Neuronal stem cell (in vitro differentiated cells): ENCODE data around the gene ITGA3.

ENCODE experiments used
- DNase-seq: peaks from one replicate; pipeline ENCODE4 v3.0.0-alpha.2; 2013; ENCODE audit warnings: low spot score
- H2AFZ ChIP-seq: one replicate; pipeline ENCODE4 v1.6.1; 2013; ENCODE audit warnings: mild to moderate bottlenecking, low read length, inconsistent platforms
- H2AK5ac ChIP-seq: 2 replicates; pipeline ENCODE4 v1.6.1; 2013; ENCODE audit warnings: low read depth, mild to moderate bottlenecking, inconsistent platforms, low read length, moderate library complexity, mixed read lengths
- H2BK120ac ChIP-seq: 2 replicates; pipeline ENCODE4 v1.6.1; 2013; ENCODE audit warnings: low read depth, mild to moderate bottlenecking, inconsistent platforms, low read length, moderate library complexity, mixed read lengths
- H2BK12ac ChIP-seq: one replicate; pipeline ENCODE4 v1.6.1; 2013; ENCODE audit warnings: low read length, inconsistent platforms
- H2BK15ac ChIP-seq: 2 replicates; pipeline ENCODE4 v1.6.1; 2013; ENCODE audit warnings: mild to moderate bottlenecking, low read length, inconsistent platforms, mixed read lengths
- H2BK5ac ChIP-seq: one replicate; pipeline ENCODE4 v1.6.1; 2013; ENCODE audit warnings: inconsistent platforms, mild to moderate bottlenecking, low read length, moderate library complexity
- H3K14ac ChIP-seq: one replicate; pipeline ENCODE4 v1.6.1; 2013; ENCODE audit warnings: low read length, inconsistent platforms
- H3K18ac ChIP-seq: 2 replicates; pipeline ENCODE4 v1.6.1; 2013; ENCODE audit warnings: low read length, inconsistent platforms
- H3K23ac ChIP-seq: 2 replicates; pipeline ENCODE4 v1.6.1; 2013; ENCODE audit warnings: low read depth, mild to moderate bottlenecking, mixed read lengths, low read length, inconsistent platforms; ENCODE audit not compliant: poor library complexity
- H3K27ac ChIP-seq: replicated peaks from 3 replicates; pipeline ENCODE4 v1.5.1; 2013; ENCODE audit warnings: low read length, inconsistent platforms
- H3K27me3 ChIP-seq, 3 experiments: 2 replicates each; pipeline ENCODE4 v1.6.1; 2013; ENCODE audit warnings: low read length in 3 of 3, mild to moderate bottlenecking in 2 of 3, inconsistent platforms in 1 of 3, low read depth in 1 of 3, mixed read lengths in 1 of 3, moderate library complexity in 1 of 3; ENCODE audit not compliant: control insufficient read depth in 3 of 3, insufficient read depth in 3 of 3
- H3K36me3 ChIP-seq, 2 donors: replicated peaks in 1 of 2; 2 replicates each; pipeline ENCODE4 v1.6.1; 2013; ENCODE audit warnings: low read length in 2 of 2; ENCODE audit not compliant: control insufficient read depth in 2 of 2, insufficient read depth in 2 of 2
- H3K4ac ChIP-seq: 2 replicates; pipeline ENCODE4 v1.6.1; 2013; ENCODE audit warnings: inconsistent platforms, mild to moderate bottlenecking, low read length, moderate library complexity
- H3K4me1 ChIP-seq, 2 donors: 1 replicate in 1 of 2; 2 replicates in 1 of 2; pipeline ENCODE4 v1.6.1; 2013; ENCODE audit warnings: low read length in 2 of 2, low read depth in 1 of 2; ENCODE audit not compliant: control insufficient read depth in 2 of 2, insufficient read depth in 1 of 2
- H3K4me2 ChIP-seq: one replicate; pipeline ENCODE4 v1.6.1; 2013; ENCODE audit warnings: mild to moderate bottlenecking, low read length, inconsistent platforms; ENCODE audit not compliant: insufficient read depth, poor library complexity, severe bottlenecking
- H3K4me3 ChIP-seq, 2 donors: 2 replicates each; pipeline ENCODE4 v1.5.1; 2013; ENCODE audit warnings: low read length in 2 of 2, mild to moderate bottlenecking in 2 of 2, inconsistent platforms in 1 of 2, moderate library complexity in 1 of 2
- H3K79me1 ChIP-seq: one replicate; pipeline ENCODE4 v1.6.1; 2013; ENCODE audit warnings: low read depth, mild to moderate bottlenecking, inconsistent platforms, low read length, moderate library complexity
- H3K9ac ChIP-seq: one replicate; pipeline ENCODE4 v1.6.1; 2013; ENCODE audit warnings: mild to moderate bottlenecking, low read depth, low read length, inconsistent platforms; ENCODE audit not compliant: poor library complexity
- H3K9me3 ChIP-seq, 2 donors: replicated peaks in 1 of 2; 2 replicates each; pipeline versions ENCODE3 to v1.6.1; 2013; ENCODE audit warnings: low read length in 2 of 2, mild to moderate bottlenecking in 2 of 2, inconsistent platforms in 1 of 2, low read depth in 1 of 2, mixed read lengths in 1 of 2, moderate library complexity in 1 of 2; ENCODE audit not compliant: control insufficient read depth in 2 of 2, insufficient read depth in 1 of 2
- H4K8ac ChIP-seq: one replicate; pipeline ENCODE4 v1.6.1; 2013; ENCODE audit warnings: low read depth, mild to moderate bottlenecking, inconsistent platforms, low read length, moderate library complexity
- H4K91ac ChIP-seq: one replicate; pipeline ENCODE4 v1.6.1; 2013; ENCODE audit warnings: low read length, low read depth, mild to moderate bottlenecking, inconsistent platforms; ENCODE audit not compliant: poor library complexity
- WGBS, 2 donors: extraction: QIAGEN DNeasy Blood & Tissue Kit; methylation state at CpG; one replicate each; pipeline ENCODE4 v1.1.7; 2013; ENCODE audit warnings: missing lambda C conversion rate in 2 of 2, mixed read lengths in 1 of 2; ENCODE audit not compliant: insufficient read length in 2 of 2, insufficient replicate concordance in 1 of 2; ENCODE audit errors: extremely low coverage in 2 of 2; 5-methylcytosine and 5-hydroxymethylcytosine counted together

ITGA3 gene

DNA sequence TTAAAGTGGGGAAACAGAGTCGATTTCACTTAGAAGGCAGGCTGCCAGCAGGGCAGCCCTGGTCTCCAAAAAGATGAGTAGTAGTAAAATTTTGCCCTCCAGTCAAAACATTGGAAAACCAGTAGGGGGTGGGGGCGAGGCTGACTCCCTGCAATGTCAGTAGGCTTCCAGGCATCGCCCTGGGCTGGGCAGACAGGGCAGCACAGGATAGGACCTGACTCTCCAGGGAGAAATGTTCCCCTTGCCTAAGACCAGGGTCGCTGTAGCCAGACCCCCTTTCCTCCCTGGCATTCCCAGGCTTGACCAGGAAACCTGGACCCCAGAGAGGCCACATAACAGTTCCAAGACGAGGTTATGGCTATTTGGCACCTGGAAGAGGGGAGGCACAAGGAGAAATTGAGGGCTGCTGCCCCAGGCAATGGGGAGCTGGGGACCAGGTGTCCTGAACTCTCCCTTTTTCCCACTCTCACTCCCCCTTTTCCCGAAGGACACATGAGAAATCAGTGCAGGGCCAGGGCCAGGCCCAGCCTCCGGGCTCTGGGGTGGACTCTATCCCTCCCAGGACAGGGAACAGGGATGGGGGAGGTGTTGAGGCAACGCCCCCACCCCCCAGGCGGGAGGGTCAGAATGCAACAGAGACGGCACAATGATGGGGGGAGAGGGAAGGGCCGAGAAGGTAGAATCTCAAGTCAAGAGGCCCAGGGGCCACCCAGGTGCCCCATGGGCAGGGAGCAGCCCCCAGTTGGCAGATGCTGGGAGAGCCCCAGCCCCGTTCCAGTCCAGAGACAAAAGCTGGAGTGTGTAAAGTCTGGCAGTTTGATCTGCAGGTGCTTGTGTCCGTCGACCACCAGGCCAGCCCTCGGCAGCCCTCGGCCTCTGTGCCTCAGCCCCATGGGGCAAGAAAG lies 78.5 kb downstream of the ITGA3 start:
- Histone ChIP-seq H4K91ac (no peak overlapping the region), H3K18ac (no peak overlapping the region), H3K4me3 (no peak overlapping the region), H3K9ac (no peak overlapping the region), H3K9me3 (peaks cover 0 to 2% of the 10 kb centered on the region in 2 donors), H2AK5ac (no peak overlapping the region), H3K27ac (no peak overlapping the region), H2BK12ac (no peak overlapping the region), H3K4ac (no peak overlapping the region), H3K23ac (no peak overlapping the region), H3K14ac (no peak overlapping the region), H2BK120ac (no peak overlapping the region), H3K79me1 (peaks cover 2% of the 10 kb centered on the region), H3K4me2 (no peak overlapping the region), H3K27me3 (no peaks in the 10 kb centered on the region), H3K36me3 (peaks cover 27 to 58% of the 10 kb centered on the region in 2 donors), H2BK15ac (no peak overlapping the region), H3K4me1 (peaks cover 6 to 7% of the 10 kb centered on the region in 2 donors), H4K8ac (no peak overlapping the region), H2BK5ac (peak overlapping the region; percentile 14), H2AFZ (no peak overlapping the region)
- no peak for DNase-seq
- WGBS, 2 donors, result no CpG with 5 or more reads among the region's 16 CpGs

DNA sequence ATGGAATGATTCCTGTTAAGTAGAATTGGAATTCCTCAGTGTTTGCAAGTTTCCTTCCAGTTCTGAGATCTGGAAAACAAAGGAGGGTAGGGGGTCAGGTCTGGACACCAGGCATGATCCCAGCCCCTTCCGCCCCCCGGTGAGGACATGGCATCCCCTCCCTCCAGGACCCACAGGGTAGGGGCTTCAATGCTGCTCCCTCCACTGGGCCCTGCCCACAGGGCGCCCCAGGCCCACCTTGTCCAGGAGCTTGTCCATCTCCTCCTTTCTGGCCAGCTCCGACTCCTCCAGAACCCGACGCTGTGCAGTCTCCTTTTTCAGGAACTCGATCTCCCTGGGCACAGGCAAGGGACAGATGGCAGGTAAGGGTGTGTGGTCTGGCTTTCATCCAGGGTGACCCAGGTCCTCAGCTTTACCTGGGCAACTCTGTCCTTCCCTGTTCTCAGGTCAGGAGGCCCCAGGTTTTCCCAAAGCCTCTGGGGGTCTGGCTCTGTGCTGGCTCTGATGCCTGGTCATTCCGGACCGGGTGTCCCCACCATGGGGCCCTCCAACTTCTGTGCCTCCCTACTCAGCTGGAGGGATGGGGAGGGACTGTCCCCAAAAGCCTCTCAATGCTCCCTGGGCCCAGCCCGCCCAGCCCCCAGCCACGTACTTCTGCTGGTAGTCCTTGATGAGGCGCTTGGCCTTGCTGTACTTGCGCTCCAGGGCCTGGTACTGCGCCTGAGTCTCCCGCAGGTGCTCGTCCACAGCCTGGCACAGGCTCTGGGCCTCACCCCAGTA lies 79.6 kb downstream of the ITGA3 start:
- no peak overlapping the region for H2BK120ac ChIP-seq
- no peak overlapping the region for H2BK5ac ChIP-seq
- H3K4ac ChIP-seq, result no peak overlapping the region
- H3K9me3 ChIP-seq, result peaks cover 0 to 3% of the 10 kb centered on the region in 2 donors
- no peak overlapping the region for H2AK5ac ChIP-seq
- H3K23ac ChIP-seq, result no peak overlapping the region
- H3K4me3 ChIP-seq, result no peak overlapping the region
- DNase-seq, result no peak
- no peak overlapping the region for H3K4me2 ChIP-seq
- H4K8ac ChIP-seq, result no peak overlapping the region
- no peak overlapping the region for H3K18ac ChIP-seq
- H2AFZ ChIP-seq, result no peak overlapping the region
- H4K91ac ChIP-seq, result no peak overlapping the region
- no peak overlapping the region for H3K27ac ChIP-seq
- H2BK15ac ChIP-seq, result no peak overlapping the region
- no peaks in the 10 kb centered on the region for H3K27me3 ChIP-seq
- H3K36me3 ChIP-seq, result peaks cover 35 to 69% of the 10 kb centered on the region in 2 donors
- H3K4me1 ChIP-seq, result peaks cover 6 to 9% of the 10 kb centered on the region in 2 donors
- no peak overlapping the region for H3K14ac ChIP-seq
- peaks cover 2% of the 10 kb centered on the region for H3K79me1 ChIP-seq
- H3K9ac ChIP-seq, result no peak overlapping the region
- no peak overlapping the region for H2BK12ac ChIP-seq
- no CpG with 5 or more reads among the region's 16 CpGs for WGBS, 2 donors

DNA sequence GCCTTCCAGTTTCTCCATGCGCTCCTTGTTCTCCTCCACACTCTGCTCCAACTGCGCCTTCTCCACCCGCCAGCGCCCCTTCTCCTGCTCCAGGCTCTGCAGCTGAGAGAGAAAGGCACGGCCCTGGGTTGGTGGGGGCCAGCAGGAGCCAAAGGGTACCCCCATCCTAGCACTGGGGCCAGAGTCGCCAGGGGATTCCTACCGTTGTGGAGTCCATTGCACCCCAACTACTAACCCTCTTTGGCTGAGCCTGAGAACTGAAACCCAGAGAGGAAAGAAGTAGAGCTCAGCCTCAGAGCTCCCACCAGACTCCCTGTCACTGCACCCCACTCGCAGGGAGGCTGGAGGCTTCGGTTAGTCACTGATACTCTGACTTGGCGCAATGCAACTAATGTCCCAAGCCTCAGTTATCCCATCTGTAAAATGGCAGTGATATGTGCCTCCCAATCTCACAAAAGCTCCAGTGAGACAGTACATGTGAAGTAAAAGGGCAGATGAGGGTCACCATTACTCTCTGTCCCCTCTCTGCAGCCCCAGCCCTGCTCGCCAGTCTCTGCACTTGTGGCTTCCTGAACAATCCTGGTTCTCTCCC lies 80.3 kb downstream of the ITGA3 start:
- no peak overlapping the region for H3K18ac ChIP-seq
- H3K36me3 ChIP-seq, result peaks cover 41 to 76% of the 10 kb centered on the region in 2 donors

More for the DNA sequence above, 80.3 kb downstream of the ITGA3 start:
- H2BK5ac ChIP-seq, result no peak overlapping the region
- no peak overlapping the region for H2BK12ac ChIP-seq
- peaks cover 2% of the 10 kb centered on the region for H3K79me1 ChIP-seq
- H3K4me1 ChIP-seq, result peaks cover 2 to 3% of the 10 kb centered on the region in 2 donors
- peaks cover 0 to 5% of the 10 kb centered on the region in 2 donors for H3K9me3 ChIP-seq
- no peak overlapping the region for H2AK5ac ChIP-seq
- no peak overlapping the region for H3K4me3 ChIP-seq
- H3K4me2 ChIP-seq, result no peak overlapping the region
- H3K4ac ChIP-seq, result no peak overlapping the region
- H4K91ac ChIP-seq, result no peak overlapping the region
- H3K23ac ChIP-seq, result no peak overlapping the region
- no peak overlapping the region for H3K9ac ChIP-seq
- H2BK120ac ChIP-seq, result no peak overlapping the region
- WGBS, 2 donors, result no CpG with 5 or more reads among the region's 11 CpGs
- DNase-seq, result no peak
- H3K14ac ChIP-seq, result no peak overlapping the region
- H3K27me3 ChIP-seq, result no peaks in the 10 kb centered on the region
- no peak overlapping the region for H2AFZ ChIP-seq
- H3K27ac ChIP-seq, result no peak overlapping the region
- no peak overlapping the region for H2BK15ac ChIP-seq
- no peak overlapping the region for H4K8ac ChIP-seq
